ENCODE results near the gene GLYATL3.

The GLYATL3 gene

DNA sequence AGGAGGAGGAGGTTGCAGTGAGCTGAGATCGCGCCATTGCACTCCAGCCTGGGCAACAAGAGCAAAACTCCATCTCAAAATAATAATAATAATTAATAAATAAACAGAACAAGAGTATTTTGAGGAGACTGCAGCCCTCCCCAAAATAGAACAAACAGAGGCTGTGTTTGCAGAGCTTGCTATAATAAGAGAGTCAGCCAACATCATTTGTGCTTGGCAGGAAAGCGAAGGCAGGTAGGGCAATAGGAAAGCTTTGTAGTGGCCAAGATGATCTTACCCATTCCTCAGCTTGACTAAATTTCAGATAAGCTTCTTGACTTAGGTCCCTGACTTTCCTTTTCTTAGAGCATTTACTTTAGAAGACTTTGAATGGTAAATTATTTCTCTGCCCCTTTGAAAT lies 57.5 kb downstream of the GLYATL3 start:
- H3K4me2 ChIP-seq (ENCODE audit: low read depth, low read length, poor library complexity, severe bottlenecking), result no peak overlapping the region
- no peaks in the 10 kb centered on the region for H3K4me1 ChIP-seq (ENCODE audit: insufficient read depth, low read length, poor library complexity, severe bottlenecking)
- no peaks in the 10 kb centered on the region for H4K20me1 ChIP-seq (ENCODE audit: insufficient read depth, low read length, poor library complexity, severe bottlenecking)

GRCh38 chr6:49558238-49558637 lies 58.5 kb downstream of the GLYATL3 start:
- no peak overlapping the region for H3K4me2 ChIP-seq (ENCODE audit: low read depth, low read length, poor library complexity, severe bottlenecking)
- TF ChIP-seq, protein P1, sequence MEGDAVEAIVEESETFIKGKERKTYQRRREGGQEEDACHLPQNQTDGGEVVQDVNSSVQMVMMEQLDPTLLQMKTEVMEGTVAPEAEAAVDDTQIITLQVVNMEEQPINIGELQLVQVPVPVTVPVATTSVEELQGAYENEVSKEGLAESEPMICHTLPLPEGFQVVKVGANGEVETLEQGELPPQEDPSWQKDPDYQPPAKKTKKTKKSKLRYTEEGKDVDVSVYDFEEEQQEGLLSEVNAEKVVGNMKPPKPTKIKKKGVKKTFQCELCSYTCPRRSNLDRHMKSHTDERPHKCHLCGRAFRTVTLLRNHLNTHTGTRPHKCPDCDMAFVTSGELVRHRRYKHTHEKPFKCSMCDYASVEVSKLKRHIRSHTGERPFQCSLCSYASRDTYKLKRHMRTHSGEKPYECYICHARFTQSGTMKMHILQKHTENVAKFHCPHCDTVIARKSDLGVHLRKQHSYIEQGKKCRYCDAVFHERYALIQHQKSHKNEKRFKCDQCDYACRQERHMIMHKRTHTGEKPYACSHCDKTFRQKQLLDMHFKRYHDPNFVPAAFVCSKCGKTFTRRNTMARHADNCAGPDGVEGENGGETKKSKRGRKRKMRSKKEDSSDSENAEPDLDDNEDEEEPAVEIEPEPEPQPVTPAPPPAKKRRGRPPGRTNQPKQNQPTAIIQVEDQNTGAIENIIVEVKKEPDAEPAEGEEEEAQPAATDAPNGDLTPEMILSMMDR (conservative IDR thresholded peaks at IDR 0.05; ENCODE audit: low read length), result no peak
- TF ChIP-seq EZH2phosphoT487 (IDR thresholded peaks at IDR 0.05; ENCODE audit: borderline replicate concordance), result no peak
- no peaks in the 10 kb centered on the region for H3K4me1 ChIP-seq (ENCODE audit: insufficient read depth, low read length, poor library complexity, severe bottlenecking)
- H3K36me3 ChIP-seq (ENCODE audit: insufficient read depth, low read length), result no peaks in the 10 kb centered on the region
- H3K9me2 ChIP-seq (replicated peaks; ENCODE audit: low read depth, low read length), result no peaks in the 10 kb centered on the region
- H3K9ac ChIP-seq (ENCODE audit: low read depth, low read length, poor library complexity, severe bottlenecking), result no peak overlapping the region
- no peak overlapping the region for H2AFZ ChIP-seq (ENCODE audit: low read length)
- no peaks in the 10 kb centered on the region for H3K27me3 ChIP-seq (ENCODE audit: insufficient read depth, low read length, poor library complexity, severe bottlenecking)
- no peaks in the 10 kb centered on the region for H4K20me1 ChIP-seq (ENCODE audit: insufficient read depth, low read length, poor library complexity, severe bottlenecking)
- H3F3A ChIP-seq (ENCODE audit: low read depth), result no peaks in the 10 kb centered on the region
- no peak overlapping the region for H3K4me3 ChIP-seq (ENCODE audit: low read length, poor library complexity, severe bottlenecking)
- H3K9me3 ChIP-seq (ENCODE audit: insufficient read depth, low read depth, low read length), result no peaks in the 10 kb centered on the region
- no peaks in the 10 kb centered on the region for H3K79me2 ChIP-seq (ENCODE audit: insufficient read depth, low read length)

More for the DNA sequence above, 57.5 kb downstream of the GLYATL3 start:
- Histone ChIP-seq H3K27me3 (ENCODE audit: insufficient read depth, low read length, poor library complexity, severe bottlenecking) (no peaks in the 10 kb centered on the region), H3K9me2 (replicated peaks; ENCODE audit: low read depth, low read length) (no peaks in the 10 kb centered on the region), H2AFZ (ENCODE audit: low read length) (no peak overlapping the region), H3F3A (ENCODE audit: low read depth) (no peaks in the 10 kb centered on the region), H3K9ac (ENCODE audit: low read depth, low read length, poor library complexity, severe bottlenecking) (no peak overlapping the region), H3K4me3 (ENCODE audit: low read length, poor library complexity, severe bottlenecking) (no peak overlapping the region), H3K9me3 (ENCODE audit: insufficient read depth, low read depth, low read length) (no peaks in the 10 kb centered on the region), H3K79me2 (ENCODE audit: insufficient read depth, low read length) (no peaks in the 10 kb centered on the region), H3K36me3 (ENCODE audit: insufficient read depth, low read length) (no peaks in the 10 kb centered on the region)
- no peak for TF ChIP-seq EZH2phosphoT487 (IDR thresholded peaks at IDR 0.05; ENCODE audit: borderline replicate concordance)
- TF ChIP-seq, protein P1 (conservative IDR thresholded peaks at IDR 0.05; ENCODE audit: low read length), result no peak

- Histone ChIP-seq H3K4me2 (ENCODE audit: low read depth, low read length, poor library complexity, severe bottlenecking) (no peak overlapping the region), H3K9me2 (replicated peaks; ENCODE audit: low read depth, low read length) (no peaks in the 10 kb centered on the region), H3K9me3 (ENCODE audit: insufficient read depth, low read depth, low read length) (no peaks in the 10 kb centered on the region), H3K9ac (ENCODE audit: low read depth, low read length, poor library complexity, severe bottlenecking) (no peak overlapping the region), H3K79me2 (ENCODE audit: insufficient read depth, low read length) (no peaks in the 10 kb centered on the region), H3F3A (ENCODE audit: low read depth) (no peaks in the 10 kb centered on the region), H3K4me1 (ENCODE audit: insufficient read depth, low read length, poor library complexity, severe bottlenecking) (no peaks in the 10 kb centered on the region), H3K4me3 (ENCODE audit: low read length, poor library complexity, severe bottlenecking) (no peak overlapping the region), H4K20me1 (ENCODE audit: insufficient read depth, low read length, poor library complexity, severe bottlenecking) (no peaks in the 10 kb centered on the region), H3K36me3 (ENCODE audit: insufficient read depth, low read length) (no peaks in the 10 kb centered on the region), H2AFZ (ENCODE audit: low read length) (no peak overlapping the region), H3K27me3 (ENCODE audit: insufficient read depth, low read length, poor library complexity, severe bottlenecking) (no peaks in the 10 kb centered on the region)
- TF ChIP-seq, protein P1 (conservative IDR thresholded peaks at IDR 0.05; ENCODE audit: low read length), result no peak
- no peak for TF ChIP-seq EZH2phosphoT487 (IDR thresholded peaks at IDR 0.05; ENCODE audit: borderline replicate concordance)
These were observed 63.5 kb downstream of the GLYATL3 start for GRCh38 chr6:49563006-49563886.
